Measurements from ENCODE around the gene ALPG.

DNA sequence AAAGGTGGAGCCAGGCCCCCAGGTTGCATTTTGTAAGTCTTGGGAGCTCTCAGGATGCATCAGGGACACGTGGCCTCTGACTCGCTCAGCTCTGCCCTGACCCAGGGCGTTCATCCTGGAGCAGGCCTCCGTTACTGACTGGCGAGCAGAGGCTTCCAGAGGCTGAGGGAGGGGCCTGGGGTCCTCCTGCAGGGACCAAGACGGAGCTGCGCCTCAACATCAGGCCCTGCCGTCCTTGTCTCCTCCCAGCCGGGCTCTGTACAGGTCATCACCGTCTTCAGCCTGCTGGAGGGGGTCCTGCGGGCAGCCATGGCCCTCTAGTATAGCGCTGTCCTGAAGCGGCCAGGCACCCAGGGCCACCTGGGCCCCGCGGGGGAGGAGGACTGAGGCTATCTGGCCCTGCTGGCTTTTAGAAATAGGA, 38.3 kb upstream of the ALPG start:
- TF ChIP-seq, protein P1, sequence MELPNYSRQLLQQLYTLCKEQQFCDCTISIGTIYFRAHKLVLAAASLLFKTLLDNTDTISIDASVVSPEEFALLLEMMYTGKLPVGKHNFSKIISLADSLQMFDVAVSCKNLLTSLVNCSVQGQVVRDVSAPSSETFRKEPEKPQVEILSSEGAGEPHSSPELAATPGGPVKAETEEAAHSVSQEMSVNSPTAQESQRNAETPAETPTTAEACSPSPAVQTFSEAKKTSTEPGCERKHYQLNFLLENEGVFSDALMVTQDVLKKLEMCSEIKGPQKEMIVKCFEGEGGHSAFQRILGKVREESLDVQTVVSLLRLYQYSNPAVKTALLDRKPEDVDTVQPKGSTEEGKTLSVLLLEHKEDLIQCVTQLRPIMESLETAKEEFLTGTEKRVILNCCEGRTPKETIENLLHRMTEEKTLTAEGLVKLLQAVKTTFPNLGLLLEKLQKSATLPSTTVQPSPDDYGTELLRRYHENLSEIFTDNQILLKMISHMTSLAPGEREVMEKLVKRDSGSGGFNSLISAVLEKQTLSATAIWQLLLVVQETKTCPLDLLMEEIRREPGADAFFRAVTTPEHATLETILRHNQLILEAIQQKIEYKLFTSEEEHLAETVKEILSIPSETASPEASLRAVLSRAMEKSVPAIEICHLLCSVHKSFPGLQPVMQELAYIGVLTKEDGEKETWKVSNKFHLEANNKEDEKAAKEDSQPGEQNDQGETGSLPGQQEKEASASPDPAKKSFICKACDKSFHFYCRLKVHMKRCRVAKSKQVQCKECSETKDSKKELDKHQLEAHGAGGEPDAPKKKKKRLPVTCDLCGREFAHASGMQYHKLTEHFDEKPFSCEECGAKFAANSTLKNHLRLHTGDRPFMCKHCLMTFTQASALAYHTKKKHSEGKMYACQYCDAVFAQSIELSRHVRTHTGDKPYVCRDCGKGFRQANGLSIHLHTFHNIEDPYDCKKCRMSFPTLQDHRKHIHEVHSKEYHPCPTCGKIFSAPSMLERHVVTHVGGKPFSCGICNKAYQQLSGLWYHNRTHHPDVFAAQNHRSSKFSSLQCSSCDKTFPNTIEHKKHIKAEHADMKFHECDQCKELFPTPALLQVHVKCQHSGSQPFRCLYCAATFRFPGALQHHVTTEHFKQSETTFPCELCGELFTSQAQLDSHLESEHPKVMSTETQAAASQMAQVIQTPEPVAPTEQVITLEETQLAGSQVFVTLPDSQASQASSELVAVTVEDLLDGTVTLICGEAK (IDR thresholded peaks at IDR 0.05; ENCODE audit: borderline replicate concordance), result no peak
- TF ChIP-seq CEBPB (IDR thresholded peaks at IDR 0.05; ENCODE audit: borderline replicate concordance in 1 of 2, low read depth in 2 of 2, low read length in 2 of 2) (no peak), CREM (IDR thresholded peaks at IDR 0.05; ENCODE audit: low read depth) (no peak), MYC (IDR thresholded peaks at IDR 0.05; ENCODE audit: insufficient read depth, insufficient read length, insufficient replicate concordance, low read length, severe bottlenecking) (no peak)
- TF ChIP-seq, protein P2, sequence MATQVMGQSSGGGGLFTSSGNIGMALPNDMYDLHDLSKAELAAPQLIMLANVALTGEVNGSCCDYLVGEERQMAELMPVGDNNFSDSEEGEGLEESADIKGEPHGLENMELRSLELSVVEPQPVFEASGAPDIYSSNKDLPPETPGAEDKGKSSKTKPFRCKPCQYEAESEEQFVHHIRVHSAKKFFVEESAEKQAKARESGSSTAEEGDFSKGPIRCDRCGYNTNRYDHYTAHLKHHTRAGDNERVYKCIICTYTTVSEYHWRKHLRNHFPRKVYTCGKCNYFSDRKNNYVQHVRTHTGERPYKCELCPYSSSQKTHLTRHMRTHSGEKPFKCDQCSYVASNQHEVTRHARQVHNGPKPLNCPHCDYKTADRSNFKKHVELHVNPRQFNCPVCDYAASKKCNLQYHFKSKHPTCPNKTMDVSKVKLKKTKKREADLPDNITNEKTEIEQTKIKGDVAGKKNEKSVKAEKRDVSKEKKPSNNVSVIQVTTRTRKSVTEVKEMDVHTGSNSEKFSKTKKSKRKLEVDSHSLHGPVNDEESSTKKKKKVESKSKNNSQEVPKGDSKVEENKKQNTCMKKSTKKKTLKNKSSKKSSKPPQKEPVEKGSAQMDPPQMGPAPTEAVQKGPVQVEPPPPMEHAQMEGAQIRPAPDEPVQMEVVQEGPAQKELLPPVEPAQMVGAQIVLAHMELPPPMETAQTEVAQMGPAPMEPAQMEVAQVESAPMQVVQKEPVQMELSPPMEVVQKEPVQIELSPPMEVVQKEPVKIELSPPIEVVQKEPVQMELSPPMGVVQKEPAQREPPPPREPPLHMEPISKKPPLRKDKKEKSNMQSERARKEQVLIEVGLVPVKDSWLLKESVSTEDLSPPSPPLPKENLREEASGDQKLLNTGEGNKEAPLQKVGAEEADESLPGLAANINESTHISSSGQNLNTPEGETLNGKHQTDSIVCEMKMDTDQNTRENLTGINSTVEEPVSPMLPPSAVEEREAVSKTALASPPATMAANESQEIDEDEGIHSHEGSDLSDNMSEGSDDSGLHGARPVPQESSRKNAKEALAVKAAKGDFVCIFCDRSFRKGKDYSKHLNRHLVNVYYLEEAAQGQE (IDR thresholded peaks at IDR 0.05; ENCODE audit: low read depth, low read length), result no peak
- TF ChIP-seq, protein P3, sequence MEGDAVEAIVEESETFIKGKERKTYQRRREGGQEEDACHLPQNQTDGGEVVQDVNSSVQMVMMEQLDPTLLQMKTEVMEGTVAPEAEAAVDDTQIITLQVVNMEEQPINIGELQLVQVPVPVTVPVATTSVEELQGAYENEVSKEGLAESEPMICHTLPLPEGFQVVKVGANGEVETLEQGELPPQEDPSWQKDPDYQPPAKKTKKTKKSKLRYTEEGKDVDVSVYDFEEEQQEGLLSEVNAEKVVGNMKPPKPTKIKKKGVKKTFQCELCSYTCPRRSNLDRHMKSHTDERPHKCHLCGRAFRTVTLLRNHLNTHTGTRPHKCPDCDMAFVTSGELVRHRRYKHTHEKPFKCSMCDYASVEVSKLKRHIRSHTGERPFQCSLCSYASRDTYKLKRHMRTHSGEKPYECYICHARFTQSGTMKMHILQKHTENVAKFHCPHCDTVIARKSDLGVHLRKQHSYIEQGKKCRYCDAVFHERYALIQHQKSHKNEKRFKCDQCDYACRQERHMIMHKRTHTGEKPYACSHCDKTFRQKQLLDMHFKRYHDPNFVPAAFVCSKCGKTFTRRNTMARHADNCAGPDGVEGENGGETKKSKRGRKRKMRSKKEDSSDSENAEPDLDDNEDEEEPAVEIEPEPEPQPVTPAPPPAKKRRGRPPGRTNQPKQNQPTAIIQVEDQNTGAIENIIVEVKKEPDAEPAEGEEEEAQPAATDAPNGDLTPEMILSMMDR (IDR thresholded peaks at IDR 0.05 in 2 of 3, conservative IDR thresholded peaks at IDR 0.05 in 1 of 3; ENCODE audit: control insufficient read depth in 2 of 3, extremely low read depth in 1 of 3, insufficient read depth in 1 of 3, low read depth in 3 of 3, low read length in 3 of 3), result no peak

Data from GM12878 (cell line).